CD4-positive, alpha-beta T cell treated with Interferon alpha-2 for 1 hour (primary cell): ENCODE measurements around the gene MRPL2.

ENCODE experiments used
- DNase-seq, 2 donors: peaks; one replicate each; pipeline ENCODE4 v3.0.0-alpha.2; 2020 to 2022

The MRPL2 gene

GRCh38 chr6:43016943-43017334, 42.3 kb downstream of the MRPL2 start:
- DNase-seq: no peak

DNA sequence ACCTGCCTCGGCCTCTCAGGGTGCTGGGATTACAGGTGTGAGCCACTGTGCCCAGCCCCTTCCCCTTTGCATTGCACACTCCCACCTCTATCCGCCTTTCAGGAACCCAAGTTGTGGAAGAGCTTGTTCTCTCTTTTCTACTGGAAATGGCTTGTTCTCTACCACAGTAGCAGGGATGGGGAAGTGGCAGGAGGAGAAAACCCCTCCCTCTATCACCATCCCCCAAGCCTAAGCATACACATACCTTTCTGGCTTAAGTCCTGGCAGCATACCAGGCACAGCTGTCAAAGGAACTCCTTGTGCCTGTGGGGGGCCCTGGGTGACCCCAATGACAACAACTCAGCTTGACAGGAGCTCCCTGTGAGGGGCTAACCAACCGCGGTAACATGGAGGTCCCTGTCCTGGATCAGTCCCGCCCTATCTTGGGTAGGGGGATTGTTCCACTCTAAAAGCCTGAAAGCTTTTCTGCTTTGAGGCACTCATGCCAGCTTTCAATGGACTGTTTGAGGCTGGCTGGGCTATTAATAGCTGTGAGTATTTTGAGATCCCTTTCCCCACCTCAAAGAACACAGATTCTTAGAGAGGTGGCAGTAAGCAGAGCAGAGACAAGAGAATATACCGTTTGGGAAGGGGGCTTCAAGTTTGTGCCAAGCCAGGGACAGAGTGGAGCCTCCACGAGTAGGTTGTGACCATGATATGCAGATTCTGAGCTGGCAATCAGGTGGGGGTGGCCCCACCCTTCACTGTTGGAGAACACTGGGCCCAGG, 42.9 kb downstream of the MRPL2 start:
- DNase-seq: no peak

DNA sequence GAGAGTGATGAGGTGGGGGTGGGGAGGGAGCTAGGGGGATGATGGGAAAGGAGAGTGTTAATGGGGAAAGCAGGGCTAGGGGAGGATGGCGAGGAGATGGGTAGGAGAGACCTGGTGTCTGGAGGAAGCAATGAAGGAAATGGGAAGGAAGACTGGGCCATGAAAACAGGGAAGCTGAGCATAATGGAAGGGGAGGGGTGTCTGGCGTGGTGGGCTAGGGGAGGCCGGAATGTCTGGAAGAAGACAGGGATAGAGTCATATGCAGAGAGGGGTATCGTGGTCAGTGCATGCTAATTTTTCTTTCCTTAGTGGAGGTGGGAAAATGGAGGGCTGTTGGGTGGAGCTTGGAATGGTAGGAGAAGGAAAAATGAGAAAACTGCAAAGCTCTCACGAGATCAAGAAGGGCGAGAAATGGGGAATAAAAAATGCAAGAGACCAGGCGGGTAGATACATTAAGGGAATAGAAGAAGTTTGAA, 44.8 kb downstream of the MRPL2 start:
- no peak for DNase-seq

- peak; percentile 100 for DNase-seq
These were observed 45.3 kb downstream of the MRPL2 start, which contains the start of the genes KLHDC3 and MEA1 for GRCh38 chr6:43013843-43014433. TSS of gene KLHDC3 (plus strand) at chr6:43014249. CDS start at chr6:43017193, 2,944 bp downstream. TSS of gene MEA1 (minus strand) at chr6:43013946. CDS start at chr6:43013813, 133 bp downstream.

DNA sequence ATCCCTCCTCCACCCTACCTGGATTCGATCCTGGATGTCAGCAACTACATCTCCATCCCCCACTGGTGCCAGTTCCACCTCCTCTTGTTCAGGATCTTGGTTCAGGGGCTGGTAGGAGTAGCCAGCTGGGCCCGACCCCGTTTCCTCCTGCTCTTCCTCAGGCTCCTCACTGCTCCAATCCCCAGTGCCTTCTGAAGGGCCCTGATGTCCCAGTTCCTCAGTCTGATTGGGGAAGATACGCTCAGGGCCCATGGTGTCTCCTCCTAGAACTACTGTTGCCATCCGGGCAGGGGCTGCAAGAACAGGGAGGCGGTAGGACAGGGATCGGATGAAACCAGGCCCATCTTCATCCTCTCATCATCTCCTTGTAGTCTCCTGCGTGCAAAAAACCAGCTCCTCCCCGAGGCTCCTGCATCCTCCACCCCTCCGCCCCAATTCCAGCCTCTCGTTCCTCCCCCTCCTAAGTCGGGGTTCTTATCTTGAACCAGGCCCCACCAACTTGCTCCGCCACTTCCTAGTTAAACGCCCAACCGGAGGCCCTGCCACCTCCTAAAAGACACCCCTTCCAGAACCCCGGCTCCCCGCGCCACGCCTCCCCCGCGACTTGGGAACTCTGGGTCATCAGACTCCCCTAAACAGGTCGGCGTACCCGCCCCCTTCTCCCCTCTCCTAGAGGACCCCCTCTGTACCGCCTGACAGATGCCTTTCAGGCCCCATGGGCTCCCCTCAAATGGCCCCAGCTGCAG, 46.0 kb downstream of the MRPL2 start:
- DNase-seq: no peak

DNA sequence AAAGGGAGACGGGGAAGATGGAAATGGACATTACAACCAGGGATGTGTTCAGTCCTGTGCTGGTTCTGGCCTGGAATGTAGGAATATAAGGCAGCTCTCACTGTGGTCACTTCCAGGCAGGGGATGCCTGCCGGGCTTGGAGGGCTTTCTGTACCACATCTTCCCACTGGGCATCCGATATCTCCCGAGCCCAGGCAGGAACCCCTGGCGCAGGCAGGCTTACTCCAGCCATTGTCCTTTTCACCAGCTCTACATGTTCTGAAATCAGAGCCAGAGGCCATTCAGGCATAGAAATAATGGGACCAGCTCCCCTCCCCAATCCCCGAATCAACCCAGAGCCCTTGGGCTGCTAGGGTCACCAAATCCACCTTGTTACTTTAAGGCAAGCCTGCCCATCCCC, 46.9 kb downstream of the MRPL2 start:
- DNase-seq: no peak

- no peak for DNase-seq
These were observed 48.0 kb downstream of the MRPL2 start for GRCh38 chr6:43011207-43011606.

DNA sequence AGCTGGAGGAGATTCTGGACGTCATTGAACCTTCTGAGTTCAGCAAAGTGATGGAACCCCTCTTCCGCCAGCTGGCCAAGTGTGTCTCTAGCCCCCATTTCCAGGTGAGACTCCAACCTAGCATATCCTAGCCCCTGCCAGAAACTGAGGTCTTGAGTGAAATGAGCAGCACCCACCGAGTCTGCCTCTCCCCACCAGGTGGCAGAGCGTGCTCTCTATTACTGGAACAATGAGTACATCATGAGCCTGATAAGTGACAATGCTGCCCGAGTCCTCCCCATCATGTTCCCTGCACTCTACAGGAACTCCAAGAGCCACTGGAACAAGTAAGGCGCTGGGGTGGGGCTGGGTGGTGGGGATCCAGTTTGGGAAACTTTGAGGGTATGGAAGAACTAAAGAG, 50.1 kb downstream of the MRPL2 start:
- DNase-seq: peak; percentile 22 to 48

GRCh38 chr6:43007126-43007525, 52.1 kb downstream of the MRPL2 start:
- DNase-seq: no peak

- DNase-seq: no peak
These were observed 53.0 kb downstream of the MRPL2 start for GRCh38 chr6:43006251-43006650.

DNA sequence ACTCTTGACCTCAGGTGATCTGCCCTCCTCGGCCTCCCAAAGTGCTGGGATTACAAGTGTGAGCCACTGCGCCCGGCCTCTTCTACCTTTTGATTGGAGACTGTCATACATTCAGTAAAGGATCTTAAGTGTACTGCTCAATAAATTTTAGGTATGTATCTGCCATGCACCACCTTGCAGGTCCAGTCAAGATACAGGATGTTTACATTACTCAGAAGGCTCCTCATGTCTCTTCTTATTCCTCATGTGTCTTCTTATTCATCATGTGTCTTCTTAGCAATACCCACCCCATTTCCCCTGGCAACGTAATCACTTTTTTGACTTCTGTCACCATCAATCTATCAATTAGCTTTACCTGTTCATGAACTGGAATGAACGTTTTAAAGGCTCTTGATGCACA, 53.4 kb downstream of the MRPL2 start:
- DNase-seq: no peak
